ENCODE results near the gene SF3A1.

Gene SF3A1

DNA sequence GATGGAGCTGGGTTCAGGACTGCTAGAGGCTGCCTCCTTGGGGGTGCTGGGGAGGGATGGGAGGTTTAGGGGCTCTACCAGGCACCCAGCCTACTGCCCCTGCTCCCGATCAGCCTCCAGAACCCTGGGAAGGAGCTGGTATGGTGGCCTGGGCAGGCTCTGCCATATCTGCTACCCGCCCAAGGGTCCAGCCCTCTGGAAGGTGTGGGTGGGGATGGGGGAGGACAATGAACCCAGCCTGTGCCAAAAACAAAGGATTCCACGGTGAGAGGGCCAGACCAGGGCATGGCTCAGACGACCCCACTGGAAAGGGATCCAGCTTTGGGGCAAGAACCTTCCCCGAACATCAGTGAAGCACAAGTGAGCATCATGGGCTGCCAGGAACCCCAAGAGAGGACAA lies 70.4 kb downstream of the SF3A1 start:
- intact Hi-C loops (cut with DNase I), result loop anchor here (2.0 kb wide), 1 partner anchor 104 kb away; no protein-coding TSS in a partner anchor
- DNase-seq, result no peak

DNA sequence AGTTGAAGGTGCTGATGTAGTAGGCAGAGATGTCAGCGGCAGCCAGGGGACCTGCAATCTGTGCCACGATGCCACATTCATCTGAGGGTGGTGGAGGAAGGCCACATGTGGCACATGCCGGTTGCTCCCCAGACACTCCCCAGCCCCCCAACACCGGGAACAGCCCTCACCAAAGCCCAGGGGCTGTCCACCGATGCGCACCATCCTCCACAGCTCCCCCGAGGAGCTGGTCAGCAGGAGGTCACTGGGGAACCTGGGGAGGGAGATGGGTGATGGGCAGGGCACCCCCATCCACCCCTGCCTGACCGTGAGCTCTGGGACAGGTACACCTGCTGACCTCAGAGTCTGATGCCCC lies 70.9 kb downstream of the SF3A1 start:
- DNase-seq, result no peak
- intact Hi-C loops (cut with DNase I), result loop anchor here (2.0 kb wide), 1 partner anchor 105 kb away; no protein-coding TSS in a partner anchor

DNA sequence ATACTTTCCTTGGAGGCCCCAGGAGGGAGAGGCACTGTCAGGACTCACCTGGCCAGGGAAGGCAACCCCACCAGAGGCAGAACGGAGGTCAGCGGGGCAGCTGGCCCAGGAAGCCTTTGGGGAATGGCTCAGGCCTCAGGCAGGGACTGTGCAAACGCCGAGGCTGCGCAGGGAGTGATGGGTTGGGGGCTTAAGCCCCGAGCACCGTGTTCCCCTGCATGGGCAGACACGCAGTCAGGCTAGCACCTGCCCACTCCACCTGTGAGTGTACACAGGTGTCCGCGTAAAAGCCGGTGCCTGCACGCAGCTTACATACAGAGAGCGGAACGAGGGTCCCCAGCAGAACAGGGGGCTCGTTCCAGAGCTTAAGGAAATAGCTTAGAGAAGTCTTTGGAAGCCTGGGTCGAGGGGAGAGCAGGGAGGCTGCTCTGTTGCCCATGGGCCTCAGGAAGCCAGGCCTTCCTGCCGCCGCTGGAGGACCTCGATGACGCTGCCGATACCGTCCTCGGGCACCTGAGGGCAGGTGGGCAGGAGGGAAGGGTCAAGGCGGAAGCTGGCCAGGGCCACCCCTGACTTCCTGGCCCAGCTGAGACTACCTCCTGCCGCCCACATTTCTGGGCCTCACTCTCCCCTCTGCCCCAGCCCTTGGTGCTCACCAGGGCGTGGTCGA lies 71.4 kb downstream of the SF3A1 start:
- DNase-seq, result no peak
- intact Hi-C loops (cut with DNase I), result no loop called here

DNA sequence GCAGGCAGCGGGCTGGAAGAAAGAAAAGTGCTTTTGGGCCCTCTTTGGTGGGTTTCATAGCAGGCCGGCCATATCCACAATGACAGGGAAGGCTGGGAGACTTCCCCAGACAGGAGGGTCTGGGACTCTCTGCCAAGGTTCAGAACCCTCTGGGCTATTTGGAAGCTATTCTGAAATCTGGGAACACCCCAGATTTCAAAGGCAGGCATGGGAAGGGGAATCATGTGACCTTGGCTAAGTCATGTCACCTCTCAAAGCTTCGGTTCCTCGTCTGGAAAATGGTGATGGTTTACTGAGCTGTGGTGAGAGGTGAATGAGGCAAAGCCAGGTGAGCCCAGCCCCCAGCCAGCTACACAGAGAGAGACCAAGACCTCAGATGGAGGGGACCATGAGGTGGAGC lies 72.0 kb downstream of the SF3A1 start:
- intact Hi-C loops (cut with DNase I), result no loop called here
- no peak for DNase-seq

DNA sequence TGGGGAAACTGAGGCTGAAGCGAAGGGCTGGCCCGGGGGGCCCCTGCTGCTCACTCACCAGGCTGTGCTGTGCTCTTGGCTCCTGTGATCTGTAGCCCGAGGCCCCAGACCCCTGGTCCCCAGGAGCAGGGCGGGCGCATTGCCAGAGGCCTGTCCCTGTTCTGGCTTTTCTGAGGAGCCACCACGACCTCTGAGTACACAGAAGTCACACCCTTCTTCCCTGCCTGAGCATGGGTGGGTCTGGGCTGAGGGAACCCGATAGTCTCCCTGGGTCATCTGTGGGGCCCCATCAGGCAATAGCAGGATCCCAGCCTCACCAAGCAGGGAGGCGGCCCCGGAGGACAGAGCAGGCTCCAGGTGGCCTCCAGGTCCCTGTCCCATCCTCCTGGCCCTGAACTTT lies 72.5 kb downstream of the SF3A1 start:
- DNase-seq, result no peak
- intact Hi-C loops (cut with DNase I), result no loop called here

DNA sequence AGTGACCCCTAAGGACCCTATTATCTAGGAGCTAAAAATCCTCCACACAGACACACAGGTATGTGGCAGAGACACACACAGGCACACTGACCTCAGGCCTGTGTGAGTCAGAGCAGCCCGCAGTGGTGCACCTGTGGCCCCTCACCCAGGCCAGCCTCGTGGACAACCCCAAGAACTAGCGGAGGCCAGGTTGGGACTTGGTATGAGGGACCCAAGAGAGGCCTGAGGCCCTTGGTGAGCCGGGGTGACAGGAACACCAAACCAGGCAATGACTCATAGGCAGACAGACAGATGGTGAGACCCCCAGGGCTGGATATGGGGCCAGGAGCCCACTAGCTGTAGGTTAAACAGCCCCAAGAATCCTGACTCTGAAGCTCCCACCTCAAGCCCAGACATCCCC lies 73.4 kb downstream of the SF3A1 start:
- no peak for DNase-seq
- intact Hi-C loops (cut with DNase I), result no loop called here

DNA sequence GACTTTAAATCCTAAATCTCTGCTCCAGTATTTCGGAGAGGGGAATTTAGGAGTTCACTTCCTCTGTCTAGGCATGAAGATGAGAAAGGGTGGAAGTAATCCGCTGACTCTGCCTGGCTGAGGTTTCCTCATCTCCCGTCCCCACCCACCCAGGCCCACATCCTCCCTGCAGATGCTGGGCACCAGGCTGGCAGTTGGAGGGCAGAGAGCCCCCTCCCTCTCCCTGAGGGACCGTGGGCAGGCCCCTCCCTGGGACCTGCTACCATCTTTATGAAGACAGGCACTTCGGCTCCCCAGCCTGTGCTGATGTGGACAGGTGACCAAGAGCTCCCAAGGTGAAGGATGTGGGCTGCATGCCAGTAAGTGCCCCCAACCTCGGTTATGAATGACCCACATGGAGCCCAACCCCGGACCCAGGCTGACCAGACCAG lies 74.1 kb downstream of the SF3A1 start:
- DNase-seq, result no peak
- intact Hi-C loops (cut with DNase I), result no loop called here

All from head of caudate nucleus (tissue), 42 donors.